GM12878 (cell line): ENCODE data around the gene CNPY1. TPM values are rescaled to one million over a fixed set of nuclear protein-coding genes. Genes with fewer than 3 reads are reported as not detected.

Experiments
- ATAC-seq: fragments of 200-7000 bp; cut with Tn5 transposase; 3 replicates; pipeline ENCODE4 v1.9.1; 2020; ENCODE audit warnings: mild to moderate bottlenecking, moderate library complexity
- BruUV-seq: library from RNA; stranded (reverse); fragments of 400-500 nt; replicated peaks from 2 replicates; lab custom pipeline; 2021; lab: Mats Ljungman, UMichigan
- CTCF ChIA-PET: fragments of 300-600 bp; sonication (Branson Sonifier 250); formaldehyde crosslinking; extraction: SDS; loops from one replicate; lab custom pipeline; 2021; ENCODE audit warnings: inconsistent platforms; lab: Yijun Ruan, JAX
- POLR2A ChIA-PET: fragments of 350-600 bp; formaldehyde crosslinking; extraction: SDS; loops from one replicate; lab custom pipeline; 2021; ENCODE audit warnings: inconsistent platforms; lab: Charles Lee
- RAD21 ChIA-PET: fragments of 300-600 bp; sonication (Branson Sonifier 250); formaldehyde crosslinking; loops from one replicate; lab custom pipeline; 2023; ENCODE audit warnings: antibody characterized with exemption; ENCODE audit not compliant: unreplicated experiment; lab: Charles Lee
- SMC1A ChIA-PET: fragments of 300-600 bp; sonication (Branson Sonifier 250); formaldehyde crosslinking; loops from one replicate; lab custom pipeline; 2023; ENCODE audit not compliant: unreplicated experiment, uncharacterized antibody; lab: Charles Lee
- DNase-seq: peaks from one replicate; pipeline ENCODE4 v3.0.0-alpha.2; 2011; ENCODE audit warnings: low read depth, low spot score
- FAIRE-seq: peaks from 3 replicates; lab custom pipeline; 2011; peaks lifted over from hg19 to GRCh38; lab: Jason Lieb, UNC
- H2AFZ ChIP-seq: 2 replicates; pipeline ENCODE4 v1.6.0; 2011; ENCODE audit warnings: low read depth, low read length, control low read depth; ENCODE audit not compliant: control insufficient read depth
- H3K27ac ChIP-seq: 2 replicates; pipeline ENCODE4 v1.5.1; 2011; ENCODE audit warnings: control low read depth; ENCODE audit not compliant: control insufficient read depth, insufficient read depth
- H3K27me3 ChIP-seq, 2 experiments: replicated peaks in 1 of 2; 2 replicates each; pipeline versions ENCODE4 v1.6.0 to v1.6.1; 2011; ENCODE audit warnings: low read length in 1 of 2; ENCODE audit not compliant: control insufficient read depth in 2 of 2, insufficient read depth in 2 of 2
- H3K36me3 ChIP-seq, 2 experiments: 2 replicates each; pipeline ENCODE4 v1.5.1; 2011; ENCODE audit warnings: low read length in 1 of 2; ENCODE audit not compliant: control insufficient read depth in 2 of 2, insufficient read depth in 2 of 2
- H3K4me1 ChIP-seq: 2 replicates; pipeline ENCODE4 v1.6.1; 2011; ENCODE audit warnings: mild to moderate bottlenecking, low read length, moderate library complexity, mixed read lengths; ENCODE audit not compliant: control insufficient read depth, insufficient read depth
- H3K4me2 ChIP-seq: 2 replicates; pipeline ENCODE4 v1.6.0; 2011; ENCODE audit warnings: control low read depth; ENCODE audit not compliant: control insufficient read depth, insufficient read depth
- H3K4me3 ChIP-seq: fragments of 200-600 bp; sonication (generic); 2 replicates; pipeline ENCODE4 v1.5.1; 2016
- H3K79me2 ChIP-seq: 2 replicates; pipeline ENCODE4 v1.6.0; 2011; ENCODE audit warnings: low read length; ENCODE audit not compliant: control insufficient read depth, insufficient read depth
- H3K9ac ChIP-seq: 2 replicates; pipeline ENCODE4 v1.8.0; 2011; ENCODE audit warnings: low read length, control low read depth, mixed read lengths; ENCODE audit not compliant: control insufficient read depth, insufficient read depth
- H3K9me3 ChIP-seq: replicated peaks from 3 replicates; pipeline ENCODE4 v1.5.1; 2011; ENCODE audit warnings: mild to moderate bottlenecking, low read length; ENCODE audit not compliant: control insufficient read depth, insufficient read depth
- H4K20me1 ChIP-seq: 2 replicates; pipeline ENCODE4 v1.6.0; 2011; ENCODE audit not compliant: control insufficient read depth, insufficient read depth
- CBX3 ChIP-seq: fragments of 200-600 bp; sonication (generic); IDR thresholded peaks from 2 replicates; pipeline ENCODE4 v1.6.1; 2016; ENCODE audit warnings: low read depth, borderline replicate concordance
- CHD2 ChIP-seq: IDR thresholded peaks from 2 replicates; pipeline ENCODE4 v1.6.1; 2011; ENCODE audit warnings: low read depth, low read length, improper control_type of control experiment, borderline replicate concordance
- CHD4 ChIP-seq: fragments of 200-600 bp; sonication (generic); IDR thresholded peaks from 2 replicates; pipeline ENCODE4 v1.6.1; 2016; ENCODE audit warnings: mild to moderate bottlenecking
- EGR1 ChIP-seq, 2 experiments: IDR thresholded peaks; 1 replicate in 1 of 2; 2 replicates in 1 of 2; pipeline ENCODE4 v1.6.1; 2011 to 2012; ENCODE audit warnings: low read depth in 2 of 2, low read length in 2 of 2, borderline replicate concordance in 1 of 2, mild to moderate bottlenecking in 1 of 2, moderate library complexity in 1 of 2
- HCFC1 ChIP-seq: fragments of 150-350 bp; IDR thresholded peaks from 2 replicates; pipeline ENCODE4 v1.6.1; 2014; ENCODE audit warnings: low read length
- IRF3 ChIP-seq: fragments of 450-650 bp; IDR thresholded peaks from 2 replicates; pipeline ENCODE4 v1.6.1; 2014; ENCODE audit warnings: mild to moderate bottlenecking
- NR2C2 ChIP-seq: IDR thresholded peaks from 2 replicates; pipeline ENCODE4 v1.6.1; 2011; ENCODE audit warnings: borderline replicate concordance, low read depth; ENCODE audit not compliant: control insufficient read depth, insufficient read length
- POLR2A ChIP-seq: IDR thresholded peaks from 2 replicates; pipeline ENCODE4 v1.6.1; 2011; ENCODE audit warnings: low read depth, mild to moderate bottlenecking, low read length
- REST ChIP-seq: IDR thresholded peaks from 2 replicates; pipeline ENCODE4 v1.6.1; 2012; ENCODE audit warnings: mild to moderate bottlenecking, low read depth, low read length
- RFX5 ChIP-seq: IDR thresholded peaks from 2 replicates; pipeline ENCODE4 v1.6.1; 2011; ENCODE audit warnings: low read depth, low read length, improper control_type of control experiment
- SMAD1 ChIP-seq: fragments of 450-650 bp; IDR thresholded peaks from 2 replicates; pipeline ENCODE4 v1.6.1; 2018; ENCODE audit warnings: mild to moderate bottlenecking, low read depth; ENCODE audit not compliant: partially characterized antibody
- WGBS: methylation state at CpG from one replicate; pipeline ENCODE4 v1.1.6; 2016; ENCODE audit warnings: low lambda C conversion rate; ENCODE audit not compliant: insufficient replicate concordance, insufficient coverage; ENCODE audit errors: missing lambda C conversion rate; 5-methylcytosine and 5-hydroxymethylcytosine counted together
- in situ Hi-C: fragments of 300-500 bp; cut with MboI; formaldehyde crosslinking; loops from 9 replicates; pipeline ENCODE4 v1.14.3; 2018; ENCODE audit warnings: mixed read lengths
- intact Hi-C: fragments of 100-400 bp; cut with micrococcal nuclease; formaldehyde crosslinking; loops from one replicate; pipeline ENCODE4 v1.14.2; 2022; ENCODE audit not compliant: unreplicated experiment
- polyA plus RNA-seq, 11 experiments: library from polyadenylated mRNA; depleted of rRNA in 4 of 11; unstranded in 6 of 11; stranded (reverse) in 5 of 11; fragments of >200 nt; fragmentation: Nextera tagmentation in 4 of 11; fragmentation: Illumina TruSeq in 1 of 11; extraction: Ambion mirVana in 4 of 11; extraction: Trizol in 1 of 11; gene quantifications; 1 replicate in 1 of 11; 2 replicates in 10 of 11; pipeline versions ENCODE4 v1.2.1 to v1.2.3, GENCODE V29; 2011 to 2016; ENCODE audit warnings: inconsistent platforms in 2 of 11, missing spikeins in 2 of 11, low read depth in 1 of 11
- total RNA-seq, 4 experiments: library from RNA; depleted of rRNA in 3 of 4; stranded (reverse); fragments of >200 nt in 3 of 4; fragmentation: Illumina TruSeq in 1 of 4; extraction: Trizol in 1 of 4; gene quantifications; 2 replicates each; pipeline versions ENCODE4 v1.2.1 to v1.2.3, GENCODE V29; 2013 to 2021

CNPY1 gene
- total and polyA plus RNA-seq, 10 of the 15 experiments (the other 5 are each of a cell fraction or from before 2014, with no cell fraction given): not detected

- no TSS peak for BruUV-seq
Observed at GRCh38 chr7:155549226-155549625, 2.9 kb upstream of the CNPY1 start.

More at GRCh38 chr7:155549226-155549625, 2.9 kb upstream of the CNPY1 start:
- Histone ChIP-seq H3K4me2 (no peak overlapping the region), H2AFZ (no peak overlapping the region), H3K9ac (no peak overlapping the region), H3K27me3 (peaks cover 0 to 1% of the 10 kb centered on the region in 2 experiments; a peak in 2 of 4 replicates), H3K36me3 (no peaks in the 10 kb centered on the region)
- POLR2A ChIA-PET: no interaction called here
- SMC1A ChIA-PET: no interaction called here
- RAD21 ChIA-PET: no interaction called here
- intact Hi-C loops: no loop called here
- CTCF ChIA-PET: no interaction called here
- in situ Hi-C loops: no loop called here
- TF ChIP-seq REST (no peak), RFX5 (no peak), NR2C2 (no peak), POLR2A (no peak), HCFC1 (no peak), CBX3 (no peak), IRF3 (no peak), EGR1 (IDR thresholded peaks at IDR 0.05; ENCODE audit: borderline replicate concordance in 1 of 2, low read depth in 2 of 2, low read length in 2 of 2) (no peak), CHD2 (no peak), CHD4 (no peak), SMAD1 (no peak)
- TF ChIP-seq, all 136 proteins: peak for 0
- H3K4me1 ChIP-seq: no peaks in the 10 kb centered on the region
- no peaks in the 10 kb centered on the region for H3K9me3 ChIP-seq
- DNase-seq: no peak
- 25% methylated on average over 10 of the region's 10 CpGs for WGBS
- H3K4me3 ChIP-seq: no peak overlapping the region
- no peak for FAIRE-seq
- no peaks in the 10 kb centered on the region for H4K20me1 ChIP-seq
- no peak for ATAC-seq
- no peak overlapping the region for H3K27ac ChIP-seq
- no peaks in the 10 kb centered on the region for H3K79me2 ChIP-seq
